CD4-positive, alpha-beta T cell (primary cell): ENCODE measurements around the gene AMDHD1. TPM values are rescaled to one million over a fixed set of nuclear protein-coding genes. Genes with fewer than 3 reads are reported as not detected.

Source experiments
- ATAC-seq: fragments of 200-7000 bp; cut with Tn5 transposase; one replicate; pipeline ENCODE4 v1.10.0; 2022; ENCODE audit warnings: mild to moderate bottlenecking; ENCODE audit not compliant: poor library complexity
- CTCF ChIA-PET: fragments of 350-600 bp; sonication (Branson Sonifier 250); formaldehyde crosslinking; loops from one replicate; lab custom pipeline; 2021; ENCODE audit warnings: antibody characterized with exemption, inconsistent platforms; lab: Charles Lee
- POLR2A ChIA-PET: fragments of 350-600 bp; sonication (Branson Sonifier 250); formaldehyde crosslinking; loops from one replicate; lab custom pipeline; 2021; ENCODE audit warnings: antibody characterized with exemption, inconsistent platforms; lab: Charles Lee
- DNase-seq, 14 experiments: peaks; one replicate each; pipeline ENCODE4 v3.0.0-alpha.2; 2013 to 2020; ENCODE audit warnings: mixed read lengths in 2 of 14
- H3K27ac ChIP-seq, 2 donors: one replicate each; pipeline versions ENCODE4 v1.5.1 to v1.7.0; 2013; ENCODE audit warnings: low read length in 2 of 2, low read depth in 1 of 2, mild to moderate bottlenecking in 1 of 2
- H3K27me3 ChIP-seq, 2 experiments: 1 replicate in 1 of 2; 2 replicates in 1 of 2; pipeline versions ENCODE4 v1.6.1 to v1.7.0; 2013; ENCODE audit warnings: low read length in 2 of 2, control low read depth in 1 of 2, mild to moderate bottlenecking in 1 of 2, moderate library complexity in 1 of 2; ENCODE audit not compliant: insufficient read depth in 2 of 2, control insufficient read depth in 1 of 2
- H3K36me3 ChIP-seq: one replicate; pipeline ENCODE4 v1.6.1; 2013; ENCODE audit warnings: low read length, control low read depth; ENCODE audit not compliant: insufficient read depth
- H3K4me1 ChIP-seq: one replicate; pipeline ENCODE4 v1.6.1; 2013; ENCODE audit warnings: low read length, control low read depth; ENCODE audit not compliant: insufficient read depth
- H3K4me3 ChIP-seq: one replicate; pipeline ENCODE4 v1.5.1; 2013; ENCODE audit warnings: mild to moderate bottlenecking, low read length, moderate library complexity
- H3K9me3 ChIP-seq, 2 experiments: 1 replicate in 1 of 2; 2 replicates in 1 of 2; pipeline versions ENCODE4 v1.6.1 to v1.7.0; 2013; ENCODE audit warnings: low read length in 2 of 2, mild to moderate bottlenecking in 2 of 2, control low read depth in 1 of 2, moderate library complexity in 1 of 2; ENCODE audit not compliant: control insufficient read depth in 1 of 2, insufficient read depth in 1 of 2
- H3K27ac Mint-ChIP-seq: one replicate; pipeline ENCODE4 v1.8.0; 2020; ENCODE audit warnings: mixed read lengths
- H3K27me3 Mint-ChIP-seq: one replicate; pipeline ENCODE4 v1.8.0; 2021; ENCODE audit warnings: mixed read lengths
- H3K36me3 Mint-ChIP-seq: one replicate; pipeline ENCODE4 v1.8.0; 2021; ENCODE audit warnings: low read depth, mixed read lengths
- H3K4me1 Mint-ChIP-seq: one replicate; pipeline ENCODE4 v1.8.0; 2021; ENCODE audit warnings: low read depth, mixed read lengths
- H3K4me3 Mint-ChIP-seq: one replicate; pipeline ENCODE4 v1.8.0; 2020; ENCODE audit warnings: mild to moderate bottlenecking, mixed read lengths
- H3K9me3 Mint-ChIP-seq: one replicate; pipeline ENCODE4 v1.8.0; 2020; ENCODE audit warnings: mixed read lengths
- intact Hi-C, 2 experiments: fragments of 100-400 bp; cut with DNase I in 1 of 2; cut with micrococcal nuclease in 1 of 2; formaldehyde crosslinking; loops; one replicate each; pipeline versions ENCODE4 v1.15.1 to v1.9.0; 2023 to 2025; cut with DNase I, micrococcal nuclease
- total RNA-seq, 174 experiments: library from RNA in 2 of 174; stranded (reverse) in 2 of 174; gene quantifications; one replicate each; pipeline ENCODE4 v1.2.3 and lab custom pipeline; 2021 to 2026
- TF ChIP-seq, protein P1 (sequence below): fragments of 200-600 bp; IDR thresholded peaks from one replicate; pipeline ENCODE4 v1.8.0; 2022; ENCODE audit warnings: antibody characterized with exemption, mild to moderate bottlenecking

AMDHD1 gene
- total RNA-seq, 2 experiments from 2014 or later: 0.78 to 0.91 TPM

GRCh38 chr12:95994476-95994875 lies 51.3 kb downstream of the AMDHD1 start:
- DNase-seq (no peak), ATAC-seq (no peak)
- Histone ChIP-seq H3K9me3 (no peaks in the 10 kb centered on the region), H3K4me1 (peaks cover 4% of the 10 kb centered on the region), H3K27me3 (no peaks in the 10 kb centered on the region), H3K27ac (no peak overlapping the region), H3K4me3 (no peak overlapping the region), H3K36me3 (no peaks in the 10 kb centered on the region)
- Mint-ChIP-seq H3K36me3 (no peaks in the 10 kb centered on the region), H3K9me3 (no peaks in the 10 kb centered on the region), H3K4me3 (no peak overlapping the region), H3K27me3 (no peaks in the 10 kb centered on the region), H3K27ac (no peak overlapping the region), H3K4me1 (no peaks in the 10 kb centered on the region)
- POLR2A ChIA-PET: no interaction called here
- TF ChIP-seq, protein P1, sequence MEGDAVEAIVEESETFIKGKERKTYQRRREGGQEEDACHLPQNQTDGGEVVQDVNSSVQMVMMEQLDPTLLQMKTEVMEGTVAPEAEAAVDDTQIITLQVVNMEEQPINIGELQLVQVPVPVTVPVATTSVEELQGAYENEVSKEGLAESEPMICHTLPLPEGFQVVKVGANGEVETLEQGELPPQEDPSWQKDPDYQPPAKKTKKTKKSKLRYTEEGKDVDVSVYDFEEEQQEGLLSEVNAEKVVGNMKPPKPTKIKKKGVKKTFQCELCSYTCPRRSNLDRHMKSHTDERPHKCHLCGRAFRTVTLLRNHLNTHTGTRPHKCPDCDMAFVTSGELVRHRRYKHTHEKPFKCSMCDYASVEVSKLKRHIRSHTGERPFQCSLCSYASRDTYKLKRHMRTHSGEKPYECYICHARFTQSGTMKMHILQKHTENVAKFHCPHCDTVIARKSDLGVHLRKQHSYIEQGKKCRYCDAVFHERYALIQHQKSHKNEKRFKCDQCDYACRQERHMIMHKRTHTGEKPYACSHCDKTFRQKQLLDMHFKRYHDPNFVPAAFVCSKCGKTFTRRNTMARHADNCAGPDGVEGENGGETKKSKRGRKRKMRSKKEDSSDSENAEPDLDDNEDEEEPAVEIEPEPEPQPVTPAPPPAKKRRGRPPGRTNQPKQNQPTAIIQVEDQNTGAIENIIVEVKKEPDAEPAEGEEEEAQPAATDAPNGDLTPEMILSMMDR: no peak
- CTCF ChIA-PET: no interaction called here
- intact Hi-C loops: loop anchor here in 1 of 2 experiments (10.0 kb wide), 1 partner anchor 880 kb away; no protein-coding TSS in a partner anchor

- no peaks in the 10 kb centered on the region for H3K36me3 ChIP-seq
- no peak overlapping the region for H3K4me3 Mint-ChIP-seq
- TF ChIP-seq, protein P1: no peak
- no peaks in the 10 kb centered on the region for H3K9me3 Mint-ChIP-seq
- peaks cover 4% of the 10 kb centered on the region for H3K4me1 ChIP-seq
- no peak overlapping the region for H3K27ac ChIP-seq
- no peaks in the 10 kb centered on the region for H3K27me3 Mint-ChIP-seq
- CTCF ChIA-PET: interaction anchor here (1.5 kb wide), 1 partner anchor 77 kb away, joined by 3 read pairs; no protein-coding TSS in a partner anchor
- POLR2A ChIA-PET: interaction anchor here (1.6 kb wide), 1 partner anchor 53 kb away, joined by 4 read pairs; the partner anchor contains the start of gene CCDC38
- no peaks in the 10 kb centered on the region for H3K27me3 ChIP-seq
- no peaks in the 10 kb centered on the region for H3K9me3 ChIP-seq
- H3K27ac Mint-ChIP-seq: no peak overlapping the region
- H3K4me3 ChIP-seq: peak overlapping the region; percentile 7
- intact Hi-C loops: loop anchor here (5.0 to 10.0 kb wide), 2 partner anchors 878 to 881 kb away; no protein-coding TSS in a partner anchor
- no peak for DNase-seq
- H3K36me3 Mint-ChIP-seq: peaks cover 4% of the 10 kb centered on the region
- no peaks in the 10 kb centered on the region for H3K4me1 Mint-ChIP-seq
- no peak for ATAC-seq
Measured at GRCh38 chr12:95995238-95996031, 52.3 kb downstream of the AMDHD1 start.

GRCh38 chr12:95996034-95996658 lies 53.0 kb downstream of the AMDHD1 start, which contains the start of gene HAL:
HAL (minus strand) TSS chr12:95996344; CDS start chr12:95995910, 434 bp downstream.
- H3K27ac ChIP-seq: no peak within 1 kb of the TSS
- H3K27me3 ChIP-seq: no peaks in the 10 kb centered on the region
- no peaks in the 10 kb centered on the region for H3K9me3 Mint-ChIP-seq
- peak within 1 kb of the TSS; percentile 7 for H3K4me3 ChIP-seq
- no peak within 1 kb of the TSS for H3K27ac Mint-ChIP-seq
- TF ChIP-seq, protein P1: no peak
- DNase-seq (peak in 3 of 14 experiments; percentile 13 to 36 (median 22)), ATAC-seq (no peak)
- ChIA-PET CTCF (interaction anchor here (1.5 kb wide), 1 partner anchor 78 kb away, joined by 3 read pairs; no protein-coding TSS in a partner anchor), POLR2A (interaction anchor here (1.6 kb wide), 1 partner anchor 54 kb away, joined by 4 read pairs; the partner anchor contains the start of gene CCDC38)
- H3K27me3 Mint-ChIP-seq: no peaks in the 10 kb centered on the region
- intact Hi-C loops: loop anchor here (5.0 to 10.0 kb wide), 2 partner anchors 879 to 881 kb away; no protein-coding TSS in a partner anchor
- no peaks in the 10 kb centered on the region for H3K9me3 ChIP-seq
- peaks cover 4% of the 10 kb centered on the region for H3K36me3 ChIP-seq
- H3K4me3 Mint-ChIP-seq: no peak within 1 kb of the TSS
- peaks cover 4% of the 10 kb centered on the region for H3K4me1 ChIP-seq
- no peaks in the 10 kb centered on the region for H3K4me1 Mint-ChIP-seq
- H3K36me3 Mint-ChIP-seq: peaks cover 9% of the 10 kb centered on the region
